ENCODE measurements around the gene CISD1. TPM values are rescaled to one million over a fixed set of nuclear protein-coding genes. Genes with fewer than 3 reads are reported as not detected.
"Not testable (repeated sequence)": the region's sequence is repeated elsewhere in the genome, so short reads cannot be mapped to it uniquely, and the experiment has no call there.

Gene CISD1
- total and polyA plus RNA-seq, 5 donors from 2014 or later = 4.4 to 79.5 (median 51.6) TPM

- Histone ChIP-seq H3K36me3 (ENCODE audit: control insufficient read depth, insufficient read depth, low read length) (peaks cover 14% of the 10 kb centered on the region), H3K9me3 (ENCODE audit: control insufficient read depth in 2 of 2, low read length in 2 of 2) (peaks cover 0 to 2% of the 10 kb centered on the region in 2 experiments), H3K4me1 (ENCODE audit: control insufficient read depth, insufficient read depth, low read length, poor library complexity, severe bottlenecking) (no peaks in the 10 kb centered on the region), H3K27me3 (ENCODE audit: control insufficient read depth, insufficient read depth, low read length) (no peaks in the 10 kb centered on the region), H3K4me3 (ENCODE audit: low read depth, low read length) (no peak overlapping the region), H3K27ac (ENCODE audit: insufficient read depth, low read length, poor library complexity, severe bottlenecking) (no peak overlapping the region)
- H3K4me1 Mint-ChIP-seq = peaks cover 11 to 42% (median 34%) of the 10 kb centered on the region in 4 donors
- no peak for DNase-seq
- H3K27me3 Mint-ChIP-seq = no peaks in the 10 kb centered on the region
- ATAC-seq (ENCODE audit: low read depth in 2 of 2) = no peak
- peaks cover 0 to 5% (median 2%) of the 10 kb centered on the region in 7 donors for H3K9me3 Mint-ChIP-seq
- no peak overlapping the region for H3K27ac Mint-ChIP-seq
- peak overlapping the region in 1 of 4 donors; percentile 43 for H3K4me3 Mint-ChIP-seq
- H3K36me3 Mint-ChIP-seq = peaks cover 38% of the 10 kb centered on the region
Measured at GRCh38 chr10:58240531-58240930, 28.4 kb upstream of the CISD1 start.

DNA sequence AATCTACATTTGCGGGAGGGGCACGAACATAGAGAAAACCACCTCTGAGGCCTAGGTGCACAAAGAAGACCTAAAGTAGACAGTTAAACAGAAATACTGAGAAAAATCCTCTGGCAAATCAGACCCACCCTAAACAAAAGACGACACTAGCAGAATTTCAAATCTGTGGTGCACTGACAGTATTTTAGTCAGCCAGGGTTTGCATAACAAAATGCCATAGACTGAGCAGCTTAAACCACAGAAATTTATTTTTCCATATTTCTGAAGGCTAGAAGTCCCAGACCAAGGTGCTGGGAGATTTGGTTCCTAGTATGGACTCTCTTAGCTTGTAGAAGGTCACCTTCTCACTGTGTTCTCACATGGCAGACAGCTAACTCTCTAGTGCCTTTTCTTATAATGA is 27.6 kb upstream of the CISD1 start:
- peaks cover 11 to 42% (median 34%) of the 10 kb centered on the region in 4 donors for H3K4me1 Mint-ChIP-seq
- H3K4me1 ChIP-seq (ENCODE audit: control insufficient read depth, insufficient read depth, low read length, poor library complexity, severe bottlenecking) = no peaks in the 10 kb centered on the region
- peaks cover 30% of the 10 kb centered on the region for H3K36me3 Mint-ChIP-seq
- H3K36me3 ChIP-seq (ENCODE audit: control insufficient read depth, insufficient read depth, low read length) = peaks cover 8% of the 10 kb centered on the region
- no peaks in the 10 kb centered on the region for H3K27me3 Mint-ChIP-seq
- peaks cover 0 to 9% (median 3%) of the 10 kb centered on the region in 7 donors for H3K9me3 Mint-ChIP-seq
- H3K27me3 ChIP-seq (ENCODE audit: control insufficient read depth, insufficient read depth, low read length) = no peaks in the 10 kb centered on the region
- H3K27ac ChIP-seq (ENCODE audit: insufficient read depth, low read length, poor library complexity, severe bottlenecking) = no peak overlapping the region
- no peak overlapping the region for H3K4me3 Mint-ChIP-seq
- H3K4me3 ChIP-seq (ENCODE audit: low read depth, low read length) = no peak overlapping the region
- DNase-seq (no peak), ATAC-seq (ENCODE audit: low read depth in 2 of 2) (no peak)
- H3K27ac Mint-ChIP-seq = peak overlapping the region in 1 of 3 donors; percentile 37
- peaks cover 0 to 2% of the 10 kb centered on the region in 2 experiments for H3K9me3 ChIP-seq (ENCODE audit: control insufficient read depth in 2 of 2, low read length in 2 of 2)

DNA sequence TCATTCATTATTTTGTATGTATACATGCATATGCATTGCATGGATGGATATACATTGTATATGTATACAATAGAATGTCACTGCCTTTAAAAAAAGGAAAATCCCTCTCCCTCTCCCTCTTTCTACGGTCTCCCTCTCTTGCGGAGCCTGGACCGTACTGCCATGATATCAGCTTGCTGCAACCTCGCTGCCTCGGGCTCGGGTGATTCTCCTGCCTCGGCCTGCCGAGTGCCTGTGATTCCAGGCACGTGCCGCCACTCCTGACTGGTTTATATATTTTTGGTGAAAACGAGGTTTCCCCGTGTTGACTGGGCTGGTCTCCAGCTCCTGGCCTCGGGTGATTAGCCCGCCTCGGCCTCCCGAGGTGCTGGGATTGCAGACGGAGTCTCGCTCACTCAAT is 25.7 kb upstream of the CISD1 start:
- Mint-ChIP-seq H3K27ac (no peak overlapping the region), H3K9me3 (peaks cover 0 to 18% (median 3%) of the 10 kb centered on the region in 7 donors), H3K4me1 (peaks cover 5 to 37% (median 28%) of the 10 kb centered on the region in 4 donors), H3K27me3 (no peaks in the 10 kb centered on the region), H3K36me3 (peaks cover 18% of the 10 kb centered on the region), H3K4me3 (no peak overlapping the region)
- Histone ChIP-seq H3K4me3 (ENCODE audit: low read depth, low read length) (no peak overlapping the region), H3K27ac (ENCODE audit: insufficient read depth, low read length, poor library complexity, severe bottlenecking) (no peak overlapping the region), H3K36me3 (ENCODE audit: control insufficient read depth, insufficient read depth, low read length) (no peaks in the 10 kb centered on the region), H3K27me3 (ENCODE audit: control insufficient read depth, insufficient read depth, low read length) (no peaks in the 10 kb centered on the region), H3K4me1 (ENCODE audit: control insufficient read depth, insufficient read depth, low read length, poor library complexity, severe bottlenecking) (no peaks in the 10 kb centered on the region), H3K9me3 (ENCODE audit: control insufficient read depth in 2 of 2, low read length in 2 of 2) (peaks cover 0 to 2% of the 10 kb centered on the region in 2 experiments)
- no peak for ATAC-seq (ENCODE audit: low read depth in 2 of 2)
- DNase-seq = no peak

DNA sequence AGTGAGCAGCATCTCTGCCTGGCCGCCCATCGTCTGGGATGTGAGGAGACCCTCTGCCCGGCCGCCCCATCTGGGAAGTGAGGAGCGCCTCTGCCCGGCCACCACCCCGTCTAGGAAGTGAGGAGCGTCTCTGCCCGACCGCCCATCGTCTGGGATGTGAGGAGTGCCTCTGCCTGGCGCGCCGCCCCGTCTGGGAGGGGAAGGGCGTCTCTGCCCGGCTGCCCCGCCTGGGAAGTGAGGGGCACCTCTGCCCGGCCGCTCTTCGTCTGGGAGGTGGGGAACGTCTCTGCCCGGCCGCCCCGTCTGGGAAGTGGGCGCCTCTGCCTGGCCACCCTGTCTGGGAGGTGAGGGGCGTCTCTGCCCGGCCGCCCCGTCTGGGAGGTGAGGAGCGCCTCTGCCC is 25.2 kb upstream of the CISD1 start:
- Mint-ChIP-seq H3K4me1 (peaks cover 5 to 36% (median 29%) of the 10 kb centered on the region in 4 donors), H3K9me3 (peaks cover 0 to 18% (median 3%) of the 10 kb centered on the region in 7 donors), H3K36me3 (peaks cover 18% of the 10 kb centered on the region)
- H3K36me3 ChIP-seq (ENCODE audit: control insufficient read depth, insufficient read depth, low read length); H3K4me1 ChIP-seq (ENCODE audit: control insufficient read depth, insufficient read depth, low read length, poor library complexity, severe bottlenecking); H3K27me3 Mint-ChIP-seq; H3K27ac Mint-ChIP-seq; H3K4me3 ChIP-seq (ENCODE audit: low read depth, low read length); H3K9me3 ChIP-seq (ENCODE audit: control insufficient read depth in 2 of 2, low read length in 2 of 2); H3K4me3 Mint-ChIP-seq; H3K27me3 ChIP-seq (ENCODE audit: control insufficient read depth, insufficient read depth, low read length); H3K27ac ChIP-seq (ENCODE audit: insufficient read depth, low read length, poor library complexity, severe bottlenecking); ATAC-seq (ENCODE audit: low read depth in 2 of 2); DNase-seq: not testable (repeated sequence)

GRCh38 chr10:58244242-58244641 is 24.7 kb upstream of the CISD1 start:
- H3K36me3 Mint-ChIP-seq = peaks cover 18% of the 10 kb centered on the region
- not testable (repeated sequence) for H3K27ac Mint-ChIP-seq; H3K4me3 ChIP-seq (ENCODE audit: low read depth, low read length); H3K27me3 Mint-ChIP-seq; H3K4me3 Mint-ChIP-seq; H3K36me3 ChIP-seq (ENCODE audit: control insufficient read depth, insufficient read depth, low read length); H3K4me1 ChIP-seq (ENCODE audit: control insufficient read depth, insufficient read depth, low read length, poor library complexity, severe bottlenecking); H3K27ac ChIP-seq (ENCODE audit: insufficient read depth, low read length, poor library complexity, severe bottlenecking); H3K27me3 ChIP-seq (ENCODE audit: control insufficient read depth, insufficient read depth, low read length); DNase-seq; H3K9me3 ChIP-seq (ENCODE audit: control insufficient read depth in 2 of 2, low read length in 2 of 2); ATAC-seq (ENCODE audit: low read depth in 2 of 2)
- H3K4me1 Mint-ChIP-seq = peaks cover 5 to 34% (median 28%) of the 10 kb centered on the region in 4 donors
- peaks cover 0 to 18% (median 4%) of the 10 kb centered on the region in 7 donors for H3K9me3 Mint-ChIP-seq

- H3K27ac ChIP-seq (ENCODE audit: insufficient read depth, low read length, poor library complexity, severe bottlenecking); H3K27me3 Mint-ChIP-seq; DNase-seq; H3K27me3 ChIP-seq (ENCODE audit: control insufficient read depth, insufficient read depth, low read length); H3K27ac Mint-ChIP-seq; H3K36me3 ChIP-seq (ENCODE audit: control insufficient read depth, insufficient read depth, low read length); H3K4me3 Mint-ChIP-seq; H3K4me3 ChIP-seq (ENCODE audit: low read depth, low read length); ATAC-seq (ENCODE audit: low read depth in 2 of 2); H3K4me1 ChIP-seq (ENCODE audit: control insufficient read depth, insufficient read depth, low read length, poor library complexity, severe bottlenecking); H3K9me3 ChIP-seq (ENCODE audit: control insufficient read depth in 2 of 2, low read length in 2 of 2): not testable (repeated sequence)
- Mint-ChIP-seq H3K36me3 (peaks cover 18% of the 10 kb centered on the region), H3K4me1 (peaks cover 4 to 29% (median 26%) of the 10 kb centered on the region in 4 donors), H3K9me3 (peaks cover 0 to 18% (median 4%) of the 10 kb centered on the region in 7 donors)
Measured at GRCh38 chr10:58244666-58245065, 24.3 kb upstream of the CISD1 start.

DNA sequence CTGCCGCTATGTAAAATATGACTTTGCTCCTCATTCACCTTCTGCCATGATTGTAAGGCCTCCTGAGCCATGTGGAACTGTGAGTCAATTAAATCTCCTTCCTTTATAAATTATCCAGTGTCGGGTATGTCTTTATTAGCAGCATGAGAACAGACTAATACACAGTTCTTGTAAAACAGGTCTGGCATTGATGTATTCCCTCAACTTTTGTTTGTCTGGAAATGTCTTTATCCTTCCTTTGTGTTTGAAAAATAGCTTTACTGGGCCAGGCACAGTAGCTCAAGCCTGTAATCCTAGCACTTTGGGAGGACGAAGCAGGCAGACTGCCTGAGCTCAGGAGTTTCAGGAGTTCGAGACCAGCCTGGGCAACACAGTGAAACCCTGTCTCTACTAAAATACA is 15.8 kb upstream of the CISD1 start:
- Mint-ChIP-seq H3K27ac (no peak overlapping the region), H3K4me1 (peaks cover 15 to 22% (median 19%) of the 10 kb centered on the region in 4 donors), H3K4me3 (no peak overlapping the region), H3K9me3 (peaks cover 0 to 13% (median 6%) of the 10 kb centered on the region in 7 donors), H3K27me3 (no peaks in the 10 kb centered on the region), H3K36me3 (peaks cover 14% of the 10 kb centered on the region)
- no peak overlapping the region for H3K4me3 ChIP-seq (ENCODE audit: low read depth, low read length)
- H3K9me3 ChIP-seq (ENCODE audit: control insufficient read depth in 2 of 2, low read length in 2 of 2) = no peaks in the 10 kb centered on the region
- no peak overlapping the region for H3K27ac ChIP-seq (ENCODE audit: insufficient read depth, low read length, poor library complexity, severe bottlenecking)
- H3K27me3 ChIP-seq (ENCODE audit: control insufficient read depth, insufficient read depth, low read length) = no peaks in the 10 kb centered on the region
- DNase-seq = no peak
- H3K4me1 ChIP-seq (ENCODE audit: control insufficient read depth, insufficient read depth, low read length, poor library complexity, severe bottlenecking) = no peaks in the 10 kb centered on the region
- H3K36me3 ChIP-seq (ENCODE audit: control insufficient read depth, insufficient read depth, low read length) = no peaks in the 10 kb centered on the region
- no peak for ATAC-seq (ENCODE audit: low read depth in 2 of 2)

- Histone ChIP-seq H3K36me3 (ENCODE audit: control insufficient read depth, insufficient read depth, low read length) (no peaks in the 10 kb centered on the region), H3K4me1 (ENCODE audit: control insufficient read depth, insufficient read depth, low read length, poor library complexity, severe bottlenecking) (no peaks in the 10 kb centered on the region), H3K27me3 (ENCODE audit: control insufficient read depth, insufficient read depth, low read length) (no peaks in the 10 kb centered on the region), H3K9me3 (ENCODE audit: control insufficient read depth in 2 of 2, low read length in 2 of 2) (no peaks in the 10 kb centered on the region), H3K4me3 (ENCODE audit: low read depth, low read length) (no peak overlapping the region), H3K27ac (ENCODE audit: insufficient read depth, low read length, poor library complexity, severe bottlenecking) (no peak overlapping the region)
- no peak overlapping the region for H3K27ac Mint-ChIP-seq
- no peak overlapping the region for H3K4me3 Mint-ChIP-seq
- no peaks in the 10 kb centered on the region for H3K27me3 Mint-ChIP-seq
- peaks cover 14% of the 10 kb centered on the region for H3K36me3 Mint-ChIP-seq
- H3K9me3 Mint-ChIP-seq = peaks cover 0 to 13% (median 3%) of the 10 kb centered on the region in 7 donors
- no peak for ATAC-seq (ENCODE audit: low read depth in 2 of 2)
- peaks cover 15 to 34% (median 20%) of the 10 kb centered on the region in 4 donors for H3K4me1 Mint-ChIP-seq
- no peak for DNase-seq
Measured at GRCh38 chr10:58254644-58255043, 14.3 kb upstream of the CISD1 start.

Measured in CD4-positive, CD25-positive, alpha-beta regulatory T cell (primary cell).